ENCODE data around the gene OR6B2.

Gene OR6B2

DNA sequence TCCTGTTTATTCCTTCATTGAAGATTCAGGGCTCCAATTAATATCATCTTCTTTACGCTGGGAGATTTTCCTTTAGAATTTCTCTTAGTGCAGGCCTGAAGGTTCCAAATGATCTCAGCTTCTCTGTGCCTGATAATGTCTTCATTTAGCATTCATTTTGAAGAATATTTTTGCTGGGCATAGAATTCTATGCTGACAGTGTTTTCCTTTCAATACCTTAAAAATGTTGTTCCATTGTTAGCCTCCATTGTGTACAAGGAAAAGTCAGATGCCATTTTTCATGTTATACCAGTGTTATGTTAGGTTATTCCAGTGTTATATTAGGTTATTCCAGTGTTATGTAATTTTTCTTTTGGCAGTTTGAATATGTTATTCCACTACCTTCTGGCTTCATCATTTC lies 38.0 kb upstream of the OR6B2 start:
- no peak overlapping the region for H3K9ac ChIP-seq (ENCODE audit: low read depth, low read length, poor library complexity, severe bottlenecking)
- no peak overlapping the region for H3K4me2 ChIP-seq (ENCODE audit: low read depth, low read length, poor library complexity, severe bottlenecking)
- no peak overlapping the region for H2AFZ ChIP-seq (ENCODE audit: low read length)
- H3K4me1 ChIP-seq (ENCODE audit: insufficient read depth, low read length, poor library complexity, severe bottlenecking), result no peaks in the 10 kb centered on the region
- H3K4me3 ChIP-seq (ENCODE audit: low read length, poor library complexity, severe bottlenecking), result no peak overlapping the region
- TF ChIP-seq CTCF (conservative IDR thresholded peaks at IDR 0.05; ENCODE audit: low read length) (no peak), EZH2phosphoT487 (IDR thresholded peaks at IDR 0.05; ENCODE audit: borderline replicate concordance) (no peak)
- H4K20me1 ChIP-seq (ENCODE audit: insufficient read depth, low read length, poor library complexity, severe bottlenecking), result no peaks in the 10 kb centered on the region
- H3K79me2 ChIP-seq (ENCODE audit: insufficient read depth, low read length), result no peaks in the 10 kb centered on the region
- H3K27me3 ChIP-seq (ENCODE audit: insufficient read depth, low read length, poor library complexity, severe bottlenecking), result no peaks in the 10 kb centered on the region
- no peaks in the 10 kb centered on the region for H3K9me2 ChIP-seq (replicated peaks; ENCODE audit: low read depth, low read length)
- H3K9me3 ChIP-seq (ENCODE audit: insufficient read depth, low read depth, low read length), result peaks cover 2% of the 10 kb centered on the region; the same call in 1 of the 2 replicates
- H3F3A ChIP-seq (ENCODE audit: low read depth), result no peaks in the 10 kb centered on the region
- no peaks in the 10 kb centered on the region for H3K36me3 ChIP-seq (ENCODE audit: insufficient read depth, low read length)

- TF ChIP-seq CTCF (conservative IDR thresholded peaks at IDR 0.05; ENCODE audit: low read length), result no peak
- Histone ChIP-seq H2AFZ (ENCODE audit: low read length) (no peak overlapping the region; the same call in 1 of the 2 replicates), H4K20me1 (ENCODE audit: insufficient read depth, low read length, poor library complexity, severe bottlenecking) (no peaks in the 10 kb centered on the region)
Observed at GRCh38 chr2:240066489-240066888, 36.3 kb upstream of the OR6B2 start.

GRCh38 chr2:240064898-240065297 lies 34.7 kb upstream of the OR6B2 start:
- Histone ChIP-seq H3K4me1 (ENCODE audit: insufficient read depth, low read length, poor library complexity, severe bottlenecking) (no peaks in the 10 kb centered on the region), H4K20me1 (ENCODE audit: insufficient read depth, low read length, poor library complexity, severe bottlenecking) (no peaks in the 10 kb centered on the region), H3K27me3 (ENCODE audit: insufficient read depth, low read length, poor library complexity, severe bottlenecking) (no peaks in the 10 kb centered on the region), H3K36me3 (ENCODE audit: insufficient read depth, low read length) (no peaks in the 10 kb centered on the region), H3K4me2 (ENCODE audit: low read depth, low read length, poor library complexity, severe bottlenecking) (no peak overlapping the region), H3K4me3 (ENCODE audit: low read length, poor library complexity, severe bottlenecking) (no peak overlapping the region), H3K9me2 (replicated peaks; ENCODE audit: low read depth, low read length) (no peaks in the 10 kb centered on the region), H3K79me2 (ENCODE audit: insufficient read depth, low read length) (no peaks in the 10 kb centered on the region), H3K9ac (ENCODE audit: low read depth, low read length, poor library complexity, severe bottlenecking) (no peak overlapping the region), H3K9me3 (ENCODE audit: insufficient read depth, low read depth, low read length) (peaks cover 2% of the 10 kb centered on the region; the same call in 1 of the 2 replicates), H2AFZ (ENCODE audit: low read length) (no peak overlapping the region), H3F3A (ENCODE audit: low read depth) (no peaks in the 10 kb centered on the region)
- no peak for TF ChIP-seq EZH2phosphoT487 (IDR thresholded peaks at IDR 0.05; ENCODE audit: borderline replicate concordance)
- TF ChIP-seq CTCF (conservative IDR thresholded peaks at IDR 0.05; ENCODE audit: low read length), result no peak

More at GRCh38 chr2:240066489-240066888, 36.3 kb upstream of the OR6B2 start:
- Histone ChIP-seq H3K9me3 (ENCODE audit: insufficient read depth, low read depth, low read length) (peaks cover 2% of the 10 kb centered on the region; the same call in 1 of the 2 replicates), H3K36me3 (ENCODE audit: insufficient read depth, low read length) (no peaks in the 10 kb centered on the region), H3F3A (ENCODE audit: low read depth) (no peaks in the 10 kb centered on the region), H3K9me2 (replicated peaks; ENCODE audit: low read depth, low read length) (no peaks in the 10 kb centered on the region), H3K4me1 (ENCODE audit: insufficient read depth, low read length, poor library complexity, severe bottlenecking) (no peaks in the 10 kb centered on the region), H3K4me2 (ENCODE audit: low read depth, low read length, poor library complexity, severe bottlenecking) (no peak overlapping the region), H3K27me3 (ENCODE audit: insufficient read depth, low read length, poor library complexity, severe bottlenecking) (no peaks in the 10 kb centered on the region), H3K79me2 (ENCODE audit: insufficient read depth, low read length) (no peaks in the 10 kb centered on the region), H3K9ac (ENCODE audit: low read depth, low read length, poor library complexity, severe bottlenecking) (no peak overlapping the region), H3K4me3 (ENCODE audit: low read length, poor library complexity, severe bottlenecking) (no peak overlapping the region)
